ENCODE data around the gene NECTIN4.

Gene NECTIN4

DNA sequence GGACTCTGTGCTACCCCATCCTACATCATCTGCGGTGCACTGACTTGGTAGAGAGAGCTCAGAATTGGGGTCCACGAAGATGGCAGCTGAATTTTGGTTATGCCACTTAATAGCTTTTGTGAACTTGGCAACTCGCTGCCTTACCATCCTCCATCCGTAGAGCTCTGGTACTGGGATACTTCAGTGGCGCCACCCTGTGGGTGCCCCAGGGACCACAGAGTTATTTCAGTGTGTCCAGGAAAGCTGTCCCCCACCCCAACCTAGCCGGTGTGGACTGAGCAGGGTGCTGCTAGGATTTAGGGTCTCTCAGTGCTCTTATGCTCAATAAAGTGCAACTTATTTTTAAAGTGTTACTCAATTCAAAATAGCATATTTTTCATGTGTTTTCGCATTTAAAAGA, 34.6 kb downstream of the NECTIN4 start:
- no peak overlapping the region for H2BK5ac ChIP-seq (ENCODE audit: low read depth, low read length, poor library complexity, severe bottlenecking)
- no peak overlapping the region for H2AK5ac ChIP-seq (ENCODE audit: low read length, severe bottlenecking)
- no peak overlapping the region for H3K4me2 ChIP-seq (ENCODE audit: low read length, poor library complexity, severe bottlenecking)
- H3K4me1 ChIP-seq (ENCODE audit: control insufficient read depth, insufficient read depth, low read depth, low read length), result no peaks in the 10 kb centered on the region
- H4K8ac ChIP-seq (ENCODE audit: low read length), result no peak overlapping the region
- no peak overlapping the region for H2AFZ ChIP-seq (ENCODE audit: low read depth, low read length)
- H3K4ac ChIP-seq (ENCODE audit: low read depth in 1 of 2, low read length in 2 of 2), result no peak overlapping the region
- no peaks in the 10 kb centered on the region for H3K79me1 ChIP-seq (replicated peaks; ENCODE audit: low read length, poor library complexity, severe bottlenecking)
- H3K27me3 ChIP-seq (ENCODE audit: control insufficient read depth in 1 of 2, insufficient read depth in 1 of 2, low read length in 2 of 2), result peaks cover 3 to 7% of the 10 kb centered on the region in 2 experiments
- no peak overlapping the region for H3K23ac ChIP-seq (ENCODE audit: low read length in 2 of 2)
- H3K36me3 ChIP-seq (ENCODE audit: control insufficient read depth in 1 of 2, insufficient read depth in 2 of 2, low read depth in 1 of 2, low read length in 2 of 2), result no peaks in the 10 kb centered on the region
- H2BK12ac ChIP-seq (ENCODE audit: low read length in 2 of 2), result no peak overlapping the region
- H3K9ac ChIP-seq (ENCODE audit: low read length), result no peak overlapping the region
- no peak overlapping the region for H3K4me3 ChIP-seq (ENCODE audit: insufficient read depth in 1 of 2, low read depth in 1 of 2, low read length in 2 of 2)
- H3K18ac ChIP-seq (ENCODE audit: low read depth in 1 of 2, low read length in 2 of 2), result no peak overlapping the region
- H3K27ac ChIP-seq (ENCODE audit: low read length, poor library complexity, severe bottlenecking), result no peak overlapping the region
- H3K9me3 ChIP-seq (ENCODE audit: control insufficient read depth, low read length), result peaks cover 3% of the 10 kb centered on the region
- no peak overlapping the region for H3K14ac ChIP-seq (ENCODE audit: low read length in 2 of 2)
- DNase-seq, result no peak
- H4K91ac ChIP-seq (ENCODE audit: low read length), result no peak overlapping the region
- WGBS, result 92% methylated on average over 6 of the region's 7 CpGs
- no peak overlapping the region for H2BK120ac ChIP-seq (ENCODE audit: low read depth, low read length)
- H2BK15ac ChIP-seq (ENCODE audit: low read depth, poor library complexity, severe bottlenecking), result no peak overlapping the region

- H3K79me1 ChIP-seq (replicated peaks; ENCODE audit: low read length, poor library complexity, severe bottlenecking), result no peaks in the 10 kb centered on the region
- H2BK15ac ChIP-seq (ENCODE audit: low read depth, poor library complexity, severe bottlenecking), result no peak overlapping the region
- no peak overlapping the region for H3K9ac ChIP-seq (ENCODE audit: low read length)
- H3K27ac ChIP-seq (ENCODE audit: low read length, poor library complexity, severe bottlenecking), result no peak overlapping the region
- WGBS, result 90% methylated on average over 4 of the region's 4 CpGs
- no peak for DNase-seq
- no peak overlapping the region for H3K14ac ChIP-seq (ENCODE audit: low read length in 2 of 2)
- peaks cover 0 to under 1% of the 10 kb centered on the region in 2 experiments for H3K27me3 ChIP-seq (ENCODE audit: control insufficient read depth in 1 of 2, insufficient read depth in 1 of 2, low read length in 2 of 2)
- no peaks in the 10 kb centered on the region for H3K36me3 ChIP-seq (ENCODE audit: control insufficient read depth in 1 of 2, insufficient read depth in 2 of 2, low read depth in 1 of 2, low read length in 2 of 2)
- no peak overlapping the region for H3K23ac ChIP-seq (ENCODE audit: low read length in 2 of 2)
- no peak overlapping the region for H3K18ac ChIP-seq (ENCODE audit: low read depth in 1 of 2, low read length in 2 of 2)
- H2BK12ac ChIP-seq (ENCODE audit: low read length in 2 of 2), result no peak overlapping the region
- no peak overlapping the region for H4K8ac ChIP-seq (ENCODE audit: low read length)
- H4K91ac ChIP-seq (ENCODE audit: low read length), result no peak overlapping the region
- H3K4ac ChIP-seq (ENCODE audit: low read depth in 1 of 2, low read length in 2 of 2), result no peak overlapping the region
- no peak overlapping the region for H3K4me2 ChIP-seq (ENCODE audit: low read length, poor library complexity, severe bottlenecking)
- no peaks in the 10 kb centered on the region for H3K4me1 ChIP-seq (ENCODE audit: control insufficient read depth, insufficient read depth, low read depth, low read length)
- H2AFZ ChIP-seq (ENCODE audit: low read depth, low read length), result no peak overlapping the region
- H2AK5ac ChIP-seq (ENCODE audit: low read length, severe bottlenecking), result no peak overlapping the region
- no peak overlapping the region for H2BK120ac ChIP-seq (ENCODE audit: low read depth, low read length)
- peaks cover 8% of the 10 kb centered on the region for H3K9me3 ChIP-seq (ENCODE audit: control insufficient read depth, low read length)
- H2BK5ac ChIP-seq (ENCODE audit: low read depth, low read length, poor library complexity, severe bottlenecking), result no peak overlapping the region
- no peak overlapping the region for H3K4me3 ChIP-seq (ENCODE audit: insufficient read depth in 1 of 2, low read depth in 1 of 2, low read length in 2 of 2)
Observed at GRCh38 chr1:161054232-161054631, 35.1 kb downstream of the NECTIN4 start.

GRCh38 chr1:161052899-161053298, 36.5 kb downstream of the NECTIN4 start:
- Histone ChIP-seq H3K79me1 (replicated peaks; ENCODE audit: low read length, poor library complexity, severe bottlenecking) (no peaks in the 10 kb centered on the region), H2AFZ (ENCODE audit: low read depth, low read length) (no peak overlapping the region), H4K91ac (ENCODE audit: low read length) (no peak overlapping the region), H3K27ac (ENCODE audit: low read length, poor library complexity, severe bottlenecking) (no peak overlapping the region), H3K4me3 (ENCODE audit: insufficient read depth in 1 of 2, low read depth in 1 of 2, low read length in 2 of 2) (no peak overlapping the region), H2BK5ac (ENCODE audit: low read depth, low read length, poor library complexity, severe bottlenecking) (no peak overlapping the region), H3K36me3 (ENCODE audit: control insufficient read depth in 1 of 2, insufficient read depth in 2 of 2, low read depth in 1 of 2, low read length in 2 of 2) (no peaks in the 10 kb centered on the region), H3K4me2 (ENCODE audit: low read length, poor library complexity, severe bottlenecking) (no peak overlapping the region), H3K4me1 (ENCODE audit: control insufficient read depth, insufficient read depth, low read depth, low read length) (no peaks in the 10 kb centered on the region), H3K23ac (ENCODE audit: low read length in 2 of 2) (no peak overlapping the region), H2BK12ac (ENCODE audit: low read length in 2 of 2) (no peak overlapping the region), H3K9ac (ENCODE audit: low read length) (no peak overlapping the region), H4K8ac (ENCODE audit: low read length) (no peak overlapping the region), H2AK5ac (ENCODE audit: low read length, severe bottlenecking) (no peak overlapping the region), H3K9me3 (ENCODE audit: control insufficient read depth, low read length) (peaks cover 15% of the 10 kb centered on the region), H2BK120ac (ENCODE audit: low read depth, low read length) (no peak overlapping the region), H3K4ac (ENCODE audit: low read depth in 1 of 2, low read length in 2 of 2) (no peak overlapping the region), H3K18ac (ENCODE audit: low read depth in 1 of 2, low read length in 2 of 2) (no peak overlapping the region), H3K14ac (ENCODE audit: low read length in 2 of 2) (no peak overlapping the region), H2BK15ac (ENCODE audit: low read depth, poor library complexity, severe bottlenecking) (no peak overlapping the region), H3K27me3 (ENCODE audit: control insufficient read depth in 1 of 2, insufficient read depth in 1 of 2, low read length in 2 of 2) (no peaks in the 10 kb centered on the region)
- WGBS, result 62% methylated on average over 2 of the region's 3 CpGs
- no peak for DNase-seq

GRCh38 chr1:161051219-161051618, 38.1 kb downstream of the NECTIN4 start:
- H3K18ac ChIP-seq (ENCODE audit: low read depth in 1 of 2, low read length in 2 of 2), result no peak overlapping the region
- H4K91ac ChIP-seq (ENCODE audit: low read length), result peak overlapping the region; percentile 44
- no peak overlapping the region for H2BK5ac ChIP-seq (ENCODE audit: low read depth, low read length, poor library complexity, severe bottlenecking)
- 87% methylated on average over 10 of the region's 10 CpGs for WGBS
- H3K27me3 ChIP-seq (ENCODE audit: control insufficient read depth in 1 of 2, insufficient read depth in 1 of 2, low read length in 2 of 2), result no peaks in the 10 kb centered on the region
- no peak for DNase-seq
- H2BK12ac ChIP-seq (ENCODE audit: low read length in 2 of 2), result no peak overlapping the region
- H3K36me3 ChIP-seq (ENCODE audit: control insufficient read depth in 1 of 2, insufficient read depth in 2 of 2, low read depth in 1 of 2, low read length in 2 of 2), result no peaks in the 10 kb centered on the region
- H2AK5ac ChIP-seq (ENCODE audit: low read length, severe bottlenecking), result no peak overlapping the region
- H3K4me1 ChIP-seq (ENCODE audit: control insufficient read depth, insufficient read depth, low read depth, low read length), result no peaks in the 10 kb centered on the region
- H3K14ac ChIP-seq (ENCODE audit: low read length in 2 of 2), result no peak overlapping the region
- no peak overlapping the region for H2BK120ac ChIP-seq (ENCODE audit: low read depth, low read length)
- H4K8ac ChIP-seq (ENCODE audit: low read length), result no peak overlapping the region
- no peak overlapping the region for H2AFZ ChIP-seq (ENCODE audit: low read depth, low read length)
- peaks cover 15% of the 10 kb centered on the region for H3K9me3 ChIP-seq (ENCODE audit: control insufficient read depth, low read length)
- no peak overlapping the region for H3K9ac ChIP-seq (ENCODE audit: low read length)
- H3K4me3 ChIP-seq (ENCODE audit: insufficient read depth in 1 of 2, low read depth in 1 of 2, low read length in 2 of 2), result peak overlapping the region in 1 of 2 experiments; percentile 27
- H3K79me1 ChIP-seq (replicated peaks; ENCODE audit: low read length, poor library complexity, severe bottlenecking), result peaks cover 2% of the 10 kb centered on the region
- H3K4me2 ChIP-seq (ENCODE audit: low read length, poor library complexity, severe bottlenecking), result no peak overlapping the region
- no peak overlapping the region for H3K23ac ChIP-seq (ENCODE audit: low read length in 2 of 2)
- no peak overlapping the region for H3K27ac ChIP-seq (ENCODE audit: low read length, poor library complexity, severe bottlenecking)
- no peak overlapping the region for H2BK15ac ChIP-seq (ENCODE audit: low read depth, poor library complexity, severe bottlenecking)
- H3K4ac ChIP-seq (ENCODE audit: low read depth in 1 of 2, low read length in 2 of 2), result no peak overlapping the region
